GM21737 (cell line): ENCODE measurements around the gene IZUMO2.
"Not testable (repeated sequence)": the region's sequence is repeated elsewhere in the genome, so short reads cannot be mapped to it uniquely, and the experiment has no call there.

Experiments
- ATAC-seq: cut with Tn5 transposase; IDR thresholded peaks from one replicate; pipeline ENCODE4 v1.9.1; 2021; ENCODE audit warnings: mild to moderate bottlenecking, moderate library complexity; ENCODE audit not compliant: unreplicated experiment

IZUMO2 gene

GRCh38 chr19:50187937-50188336 is 24.9 kb upstream of the IZUMO2 start:
- ATAC-seq = no peak

GRCh38 chr19:50184196-50184595 is 21.1 kb upstream of the IZUMO2 start:
- ATAC-seq = no peak

GRCh38 chr19:50181121-50181520 is 18.0 kb upstream of the IZUMO2 start:
- no peak for ATAC-seq

GRCh38 chr19:50178859-50179537 is 15.9 kb upstream of the IZUMO2 start:
- no peak for ATAC-seq

GRCh38 chr19:50178320-50178719 is 15.2 kb upstream of the IZUMO2 start:
- no peak for ATAC-seq

GRCh38 chr19:50176775-50177174 is 13.7 kb upstream of the IZUMO2 start:
- no peak for ATAC-seq

- no peak for ATAC-seq
These were observed 12.8 kb upstream of the IZUMO2 start for GRCh38 chr19:50175924-50176323.

- no peak for ATAC-seq
These were observed 11.2 kb upstream of the IZUMO2 start for GRCh38 chr19:50174100-50174793.

- ATAC-seq = no peak
These were observed 10.0 kb upstream of the IZUMO2 start for GRCh38 chr19:50173127-50173526.

GRCh38 chr19:50172726-50173125 is 9.6 kb upstream of the IZUMO2 start:
- ATAC-seq = no peak

- ATAC-seq = no peak
These were observed 8.7 kb upstream of the IZUMO2 start for GRCh38 chr19:50171752-50172151.

GRCh38 chr19:50167314-50167721 is 4.2 kb upstream of the IZUMO2 start:
- ATAC-seq = no peak

- ATAC-seq = no peak
These were observed 4.0 kb downstream of the IZUMO2 start for GRCh38 chr19:50159078-50159477.

- no peak for ATAC-seq
These were observed 4.5 kb downstream of the IZUMO2 start for GRCh38 chr19:50158577-50158976.

GRCh38 chr19:50155520-50156109 is 7.5 kb downstream of the IZUMO2 start:
- ATAC-seq = no peak

GRCh38 chr19:50154529-50154928 is 8.6 kb downstream of the IZUMO2 start:
- no peak for ATAC-seq

GRCh38 chr19:50152578-50152977 is 10.5 kb downstream of the IZUMO2 start:
- ATAC-seq = no peak

GRCh38 chr19:50148528-50148927 is 14.6 kb downstream of the IZUMO2 start:
- no peak for ATAC-seq

GRCh38 chr19:50147462-50148423 is 15.3 kb downstream of the IZUMO2 start:
- no peak for ATAC-seq

- ATAC-seq = not testable (repeated sequence)
These were observed 21.2 kb downstream of the IZUMO2 start for GRCh38 chr19:50141921-50142320.
